Lower lobe of right lung (tissue), 2 donors: Measurements from ENCODE around the gene GSC2. TPM values are rescaled to one million over a fixed set of nuclear protein-coding genes. Genes with fewer than 3 reads are reported as not detected.
A peak's percentile ranks its signal among the peaks of the same experiment; 100 is the strongest.

ENCODE experiments used
- ATAC-seq, 2 donors: fragments of 200-7000 bp; cut with Tn5 transposase; one replicate each; pipeline ENCODE4 v1.9.1; 2020 to 2022; ENCODE audit warnings: mild to moderate bottlenecking in 2 of 2, moderate library complexity in 2 of 2
- DNase-seq: peaks from one replicate; pipeline ENCODE4 v3.0.0-alpha.2; 2020
- H3K27ac ChIP-seq: fragments of 200-600 bp; one replicate; pipeline ENCODE4 v1.8.0; 2022
- H3K27me3 ChIP-seq: fragments of 200-600 bp; one replicate; pipeline ENCODE4 v1.8.0; 2022; ENCODE audit warnings: low read depth
- H3K36me3 ChIP-seq: fragments of 200-600 bp; one replicate; pipeline ENCODE4 v1.8.0; 2022; ENCODE audit warnings: mild to moderate bottlenecking
- H3K4me1 ChIP-seq: fragments of 200-600 bp; one replicate; pipeline ENCODE4 v1.8.0; 2022
- H3K4me3 ChIP-seq: fragments of 200-600 bp; one replicate; pipeline ENCODE4 v1.8.0; 2022; ENCODE audit warnings: mild to moderate bottlenecking
- H3K9me3 ChIP-seq: fragments of 200-600 bp; one replicate; pipeline ENCODE4 v1.8.0; 2022
- intact Hi-C: fragments of 100-400 bp; cut with DNase I; formaldehyde crosslinking; loops from one replicate; pipeline ENCODE4 v1.11.0; 2022
- total RNA-seq: library from RNA; stranded (reverse); fragmentation: NEBNext Ultra II Directional; extraction: Animal tissue kit (Norgen Biotek cat#: 25700); gene quantifications from one replicate; pipeline ENCODE4 v1.2.1, GENCODE V29; 2021
- TF ChIP-seq, protein P1 (sequence below): fragments of 200-600 bp; IDR thresholded peaks from one replicate; pipeline ENCODE4 v1.8.0; 2022; ENCODE audit warnings: antibody characterized with exemption, mild to moderate bottlenecking
- donor health status: DM: no; HTN: yes; CAD: no; lungs with severe emphysema.

The GSC2 gene
- total RNA-seq, 1 donor from 2014 or later: not detected

DNA sequence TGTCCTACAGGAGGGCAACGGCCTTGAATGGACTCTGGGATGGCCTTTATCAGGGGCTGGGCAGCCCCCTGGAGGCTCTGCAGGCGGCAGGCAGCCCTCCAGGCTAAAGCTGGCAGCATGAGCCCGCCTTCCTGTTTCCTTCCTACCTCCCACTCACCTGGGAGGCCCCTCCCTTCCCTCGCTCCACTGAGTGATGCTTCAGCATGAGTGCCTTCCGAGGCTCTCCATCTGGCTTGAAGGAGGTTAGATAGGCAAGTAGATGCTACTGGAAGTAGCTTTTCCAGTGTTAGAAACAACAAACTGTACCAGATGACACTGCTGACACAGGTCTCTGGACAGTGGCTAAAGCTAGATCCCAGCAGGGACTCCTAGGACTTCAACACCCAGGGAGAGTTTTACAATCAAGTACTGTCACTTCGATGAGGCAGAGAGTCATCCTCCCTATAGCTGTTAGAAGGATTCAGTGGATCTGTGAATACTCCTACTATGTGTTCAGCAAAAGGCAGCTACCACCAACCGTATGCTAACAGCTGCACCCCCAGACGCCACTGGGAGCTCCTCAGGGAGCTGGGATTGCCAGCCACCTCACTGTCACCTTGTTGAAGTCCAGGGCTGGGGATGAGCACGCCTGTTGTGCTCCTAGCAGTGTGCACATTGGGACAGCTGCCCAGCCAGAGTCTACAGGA lies 32.5 kb upstream of the GSC2 start:
- TF ChIP-seq, protein P1, sequence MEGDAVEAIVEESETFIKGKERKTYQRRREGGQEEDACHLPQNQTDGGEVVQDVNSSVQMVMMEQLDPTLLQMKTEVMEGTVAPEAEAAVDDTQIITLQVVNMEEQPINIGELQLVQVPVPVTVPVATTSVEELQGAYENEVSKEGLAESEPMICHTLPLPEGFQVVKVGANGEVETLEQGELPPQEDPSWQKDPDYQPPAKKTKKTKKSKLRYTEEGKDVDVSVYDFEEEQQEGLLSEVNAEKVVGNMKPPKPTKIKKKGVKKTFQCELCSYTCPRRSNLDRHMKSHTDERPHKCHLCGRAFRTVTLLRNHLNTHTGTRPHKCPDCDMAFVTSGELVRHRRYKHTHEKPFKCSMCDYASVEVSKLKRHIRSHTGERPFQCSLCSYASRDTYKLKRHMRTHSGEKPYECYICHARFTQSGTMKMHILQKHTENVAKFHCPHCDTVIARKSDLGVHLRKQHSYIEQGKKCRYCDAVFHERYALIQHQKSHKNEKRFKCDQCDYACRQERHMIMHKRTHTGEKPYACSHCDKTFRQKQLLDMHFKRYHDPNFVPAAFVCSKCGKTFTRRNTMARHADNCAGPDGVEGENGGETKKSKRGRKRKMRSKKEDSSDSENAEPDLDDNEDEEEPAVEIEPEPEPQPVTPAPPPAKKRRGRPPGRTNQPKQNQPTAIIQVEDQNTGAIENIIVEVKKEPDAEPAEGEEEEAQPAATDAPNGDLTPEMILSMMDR: no peak
- H3K9me3 ChIP-seq: no peaks in the 10 kb centered on the region
- DNase-seq: no peak
- intact Hi-C loops: no loop called here
- H3K36me3 ChIP-seq: no peaks in the 10 kb centered on the region
- H3K27ac ChIP-seq: no peak overlapping the region
- H3K4me1 ChIP-seq: peaks cover 9% of the 10 kb centered on the region
- H3K27me3 ChIP-seq: no peaks in the 10 kb centered on the region
- no peak for ATAC-seq
- no peak overlapping the region for H3K4me3 ChIP-seq

DNA sequence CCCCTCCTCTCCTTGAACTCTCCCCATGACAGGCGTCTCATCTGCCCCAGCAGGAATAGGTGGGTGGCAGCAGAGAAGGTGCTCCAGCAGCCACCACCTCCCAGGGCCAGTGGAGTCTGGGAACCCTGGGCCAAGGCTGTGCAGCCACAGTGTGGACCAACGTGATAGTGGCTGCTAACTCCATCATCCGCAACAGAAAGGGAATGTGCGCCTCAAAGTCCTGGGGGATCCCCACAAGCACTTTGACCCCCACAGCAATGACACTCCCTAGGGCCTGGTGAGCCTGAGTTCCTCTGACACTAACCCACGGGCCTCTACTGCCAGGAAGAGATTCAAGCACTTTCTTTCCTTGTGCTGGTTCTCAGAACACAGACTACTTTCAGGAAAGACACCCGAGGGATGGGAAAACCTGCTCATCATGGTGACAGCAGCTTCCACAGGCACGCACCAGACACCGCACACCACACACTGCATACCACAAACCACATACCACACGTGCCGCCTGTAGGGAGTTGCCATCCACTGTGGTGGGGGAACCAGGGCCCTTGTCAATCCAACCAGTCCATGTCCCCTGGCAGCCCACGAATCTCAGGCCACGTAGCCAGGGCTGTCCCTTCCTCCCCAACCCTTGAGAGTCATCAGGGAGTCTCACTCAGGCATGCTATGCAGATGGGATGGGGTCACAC lies 31.8 kb upstream of the GSC2 start:
- H3K9me3 ChIP-seq: no peaks in the 10 kb centered on the region
- TF ChIP-seq, protein P1: no peak
- no peaks in the 10 kb centered on the region for H3K36me3 ChIP-seq
- no peak for ATAC-seq
- peaks cover 15% of the 10 kb centered on the region for H3K4me1 ChIP-seq
- H3K27me3 ChIP-seq: no peaks in the 10 kb centered on the region
- intact Hi-C loops: no loop called here
- no peak overlapping the region for H3K4me3 ChIP-seq
- H3K27ac ChIP-seq: no peak overlapping the region
- DNase-seq: no peak

DNA sequence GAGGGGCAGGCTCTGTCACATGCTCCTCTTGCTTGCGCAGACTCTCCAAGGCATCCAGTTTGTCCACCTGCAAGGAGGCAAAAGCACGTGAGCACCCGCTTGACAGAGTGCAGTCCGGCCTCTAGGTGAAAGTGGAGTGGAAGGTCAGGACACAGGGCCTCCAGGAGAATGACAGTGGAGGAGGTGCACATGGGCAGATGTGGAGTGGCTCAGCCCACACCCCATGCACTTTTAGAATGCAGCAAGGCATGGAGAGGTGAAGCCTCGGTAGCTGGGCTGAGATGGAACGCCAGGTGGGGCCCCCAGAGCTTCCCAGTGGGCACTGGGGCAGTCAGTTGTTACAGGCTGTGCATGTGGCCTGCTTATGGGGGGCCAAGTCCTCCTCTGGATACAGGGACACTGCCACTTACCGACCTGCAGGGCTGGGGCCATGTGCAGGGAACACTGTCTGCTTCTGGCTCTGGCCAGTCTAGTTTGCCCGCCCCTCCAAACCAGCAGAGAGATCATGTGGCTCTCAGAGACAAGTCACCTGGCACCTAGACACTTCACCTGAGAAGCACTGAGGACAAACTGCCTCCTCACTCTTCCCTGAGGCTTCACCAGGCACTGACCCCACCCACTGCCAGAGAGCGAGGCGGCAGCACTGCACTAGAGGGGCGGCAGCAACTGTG lies 30.8 kb upstream of the GSC2 start:
- H3K27ac ChIP-seq: no peak overlapping the region
- ATAC-seq (no peak), DNase-seq (no peak)
- peaks cover 10% of the 10 kb centered on the region for H3K36me3 ChIP-seq
- no peaks in the 10 kb centered on the region for H3K9me3 ChIP-seq
- H3K27me3 ChIP-seq: no peaks in the 10 kb centered on the region
- no peak overlapping the region for H3K4me3 ChIP-seq
- intact Hi-C loops: no loop called here
- TF ChIP-seq, protein P1: no peak
- H3K4me1 ChIP-seq: peaks cover 19% of the 10 kb centered on the region

DNA sequence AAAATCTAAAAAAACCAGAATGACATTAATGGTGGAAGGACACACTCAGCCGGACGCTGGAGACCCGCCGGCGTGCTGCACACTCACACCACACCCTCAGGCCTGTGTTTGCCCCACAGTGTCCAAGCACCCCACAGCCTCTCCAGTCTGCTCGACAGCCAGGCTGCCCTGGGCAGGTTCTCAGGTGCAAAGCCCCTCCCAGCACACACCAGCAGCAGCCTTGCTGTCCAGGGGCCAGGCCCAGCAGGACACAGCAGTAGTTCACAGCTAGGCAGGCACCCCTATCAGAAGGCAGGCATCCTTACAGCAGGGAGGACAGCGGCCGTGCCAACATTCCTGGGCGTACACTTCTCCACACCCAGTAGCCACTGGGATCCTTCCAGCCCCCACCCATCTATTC lies 30.1 kb upstream of the GSC2 start:
- ATAC-seq: no peak
- Histone ChIP-seq H3K4me3 (no peak overlapping the region), H3K27ac (no peak overlapping the region), H3K36me3 (peaks cover 13% of the 10 kb centered on the region), H3K4me1 (peaks cover 19% of the 10 kb centered on the region), H3K27me3 (no peaks in the 10 kb centered on the region), H3K9me3 (no peaks in the 10 kb centered on the region)
- TF ChIP-seq, protein P1: no peak
- DNase-seq: no peak
- intact Hi-C loops: no loop called here

DNA sequence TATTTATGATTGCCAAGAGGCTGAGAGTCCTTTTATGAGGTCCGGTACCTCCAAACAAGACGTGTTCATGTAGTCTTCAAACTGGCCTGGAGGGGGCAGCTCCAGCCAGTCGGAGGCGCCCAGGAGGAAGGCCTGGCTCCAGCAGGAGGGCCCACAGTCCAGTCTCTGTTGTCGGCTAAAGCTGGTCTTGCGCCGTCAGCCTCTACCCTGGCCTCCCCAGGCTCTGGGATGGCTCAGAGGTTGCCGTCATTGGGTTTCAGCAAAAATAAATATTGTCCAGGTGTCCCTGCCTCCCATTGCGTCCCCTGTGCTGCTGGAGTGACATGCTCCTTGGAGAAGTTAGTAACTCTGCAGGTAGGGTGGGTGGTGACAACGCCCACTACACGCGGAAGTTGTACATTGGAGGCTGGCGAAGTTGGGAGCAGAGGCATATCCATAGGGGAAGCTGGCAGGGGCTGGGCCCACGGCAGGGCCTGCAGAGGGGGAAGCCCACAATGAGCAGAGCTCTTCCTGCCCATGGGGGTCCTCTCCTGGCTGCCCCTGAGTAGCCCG lies 29.5 kb upstream of the GSC2 start:
- Histone ChIP-seq H3K4me1 (peaks cover 23% of the 10 kb centered on the region), H3K4me3 (peak overlapping the region; percentile 81), H3K9me3 (no peaks in the 10 kb centered on the region), H3K27me3 (no peaks in the 10 kb centered on the region), H3K36me3 (peaks cover 13% of the 10 kb centered on the region), H3K27ac (peak overlapping the region; percentile 88)
- peak; percentile 83 for DNase-seq
- peak; percentile 88 to 89 for ATAC-seq
- intact Hi-C loops: no loop called here
- TF ChIP-seq, protein P1: peak; percentile 68
